Measurements from ENCODE around the gene TTC7B.

- no peak for TF ChIP-seq EZH2 (IDR thresholded peaks at IDR 0.05; ENCODE audit: low read length)
- no peak for TF ChIP-seq CTCF (optimal IDR thresholded peaks at IDR 0.05 in 1 of 3, IDR thresholded peaks at IDR 0.05 in 1 of 3, conservative IDR thresholded peaks at IDR 0.05 in 1 of 3; ENCODE audit: extremely low read depth in 1 of 3, insufficient read depth in 2 of 3, low read length in 3 of 3)
These were observed 155.2 kb downstream of the TTC7B start for GRCh38 chr14:90660865-90661570.

Data from keratinocyte (primary cell).